Cortex of kidney (tissue), 1 donor: ENCODE data around the gene CFAP73.
"Not testable (repeated sequence)": the region's sequence is repeated elsewhere in the genome, so short reads cannot be mapped to it uniquely, and the experiment has no call there.

Source experiments
- DNase-seq: peaks from one replicate; lab custom pipeline; 2025; lab: John Stamatoyannopoulos, UW

Gene CFAP73

DNA sequence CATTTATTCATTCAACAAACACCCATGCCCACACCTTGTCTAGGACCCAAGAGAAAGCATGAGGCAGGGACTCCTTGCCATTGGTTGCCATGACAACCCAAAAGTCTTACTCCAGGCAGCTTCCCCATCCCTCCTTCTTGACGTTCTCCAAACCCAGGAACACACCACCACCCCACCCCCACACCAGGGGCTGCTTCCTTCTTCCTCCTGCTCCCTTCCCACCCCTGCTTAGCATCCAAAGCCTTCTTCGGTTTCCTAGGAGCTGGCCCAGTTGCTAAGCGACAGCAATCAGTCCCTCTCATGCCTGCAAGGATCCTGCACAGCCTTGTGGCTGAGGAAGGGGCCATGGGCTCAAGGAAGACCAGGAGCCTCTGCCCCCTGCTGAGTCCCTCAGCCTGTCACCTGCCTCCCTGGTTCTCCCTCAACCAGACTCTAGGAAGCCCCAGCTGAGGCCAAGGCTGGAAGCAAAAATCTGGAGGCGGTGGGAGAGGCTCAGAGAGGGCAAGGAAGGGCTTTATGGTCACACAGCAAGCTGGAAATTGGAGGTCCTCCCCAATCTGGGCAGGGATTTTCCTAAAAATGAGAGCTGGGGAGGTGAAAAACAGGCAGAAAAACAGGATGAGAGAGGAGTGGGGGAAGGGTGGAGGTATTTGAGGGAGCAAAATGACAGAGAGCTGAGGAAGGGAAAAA is 29.4 kb upstream of the CFAP73 start:
- no peak for DNase-seq

DNA sequence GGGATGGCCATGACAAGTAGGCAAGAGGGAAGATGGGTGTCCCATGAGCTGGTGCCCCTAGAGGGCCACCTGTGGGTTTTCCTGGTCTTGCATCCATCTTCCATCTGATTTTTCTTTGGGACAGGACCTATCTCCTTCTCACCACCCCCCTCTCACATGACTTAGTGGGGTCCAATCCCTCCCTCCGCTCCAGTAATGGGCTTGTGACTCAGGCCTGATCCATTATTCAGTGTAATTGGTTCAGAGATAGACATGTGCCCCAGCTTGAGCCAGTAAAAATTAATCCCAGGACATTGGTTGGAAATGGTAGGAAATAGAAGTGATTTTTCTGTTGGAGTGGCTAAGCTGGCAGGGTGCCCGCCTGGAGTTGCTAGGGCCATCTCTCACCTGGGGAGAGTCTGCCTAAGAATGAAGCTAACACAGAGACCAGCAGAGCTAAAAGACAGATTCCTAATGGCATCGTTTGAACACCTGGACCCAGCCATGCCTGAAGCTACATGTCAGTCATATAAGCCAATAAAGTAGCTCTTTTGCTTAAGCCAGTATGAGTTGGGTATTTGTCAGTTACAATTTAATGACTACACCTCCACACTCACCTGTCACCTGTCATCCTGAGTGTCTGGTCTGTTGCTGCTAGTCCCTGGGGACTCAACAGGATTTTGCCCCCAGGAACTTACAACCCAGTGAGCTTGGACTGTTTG is 28.7 kb upstream of the CFAP73 start:
- DNase-seq = no peak

DNA sequence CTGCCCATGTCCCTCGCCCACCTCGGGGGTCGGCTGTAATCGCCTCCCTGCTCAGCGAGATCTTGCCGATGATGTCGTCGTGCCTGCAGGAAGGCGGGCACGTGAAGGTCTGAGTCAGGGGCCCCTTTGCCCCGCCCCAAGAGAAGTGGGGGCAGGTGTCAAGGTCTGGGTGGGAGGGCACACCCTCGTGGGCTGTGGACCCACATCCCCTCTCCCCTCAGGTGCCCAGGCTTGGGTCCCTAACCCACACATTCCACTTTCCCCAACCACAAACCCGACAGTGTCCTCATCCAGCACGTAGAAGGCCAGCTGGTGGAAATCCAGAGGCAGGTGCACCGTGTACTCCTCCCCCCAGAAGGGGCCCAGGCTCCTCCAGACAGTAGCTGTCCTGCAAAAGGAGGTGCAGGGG is 21.7 kb upstream of the CFAP73 start:
- no peak for DNase-seq

DNA sequence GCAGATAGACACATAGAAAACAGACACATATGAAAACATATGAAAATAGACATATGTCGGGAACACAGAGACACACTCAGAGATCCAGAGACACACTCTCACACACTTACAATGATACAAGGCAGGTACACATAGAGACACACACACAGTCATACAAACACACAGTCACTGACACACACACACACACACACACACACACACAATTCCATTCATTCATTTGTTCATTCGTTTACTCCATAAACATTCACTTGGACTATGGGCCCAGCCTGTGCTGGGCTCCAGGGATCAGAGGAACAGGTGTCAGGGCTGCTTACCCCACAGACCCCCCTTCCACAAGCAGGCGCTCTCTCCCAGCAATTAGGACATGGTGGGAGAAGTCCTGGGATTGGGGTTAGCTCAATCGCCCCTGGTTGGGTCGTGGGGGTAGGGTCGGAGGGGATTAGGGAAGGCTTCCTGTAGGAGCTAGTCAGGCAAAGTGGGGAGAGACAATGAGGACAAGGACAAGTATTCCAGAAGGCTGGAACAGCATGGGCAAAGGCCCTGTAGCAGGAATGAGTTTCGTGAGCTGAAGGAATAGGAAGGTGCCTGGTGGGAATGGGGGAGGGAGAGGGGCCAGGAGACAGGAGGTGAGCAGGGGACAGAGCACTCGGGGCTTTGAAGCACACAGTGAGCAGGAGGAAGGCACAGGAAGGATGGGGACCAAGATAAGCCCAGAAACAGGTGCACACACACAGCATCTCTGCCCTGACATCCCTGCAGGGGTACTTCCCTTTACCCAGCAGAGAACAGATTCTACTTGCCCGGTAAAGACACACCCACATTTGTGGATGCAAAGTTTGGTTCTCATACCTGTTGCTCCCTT is 20.5 kb upstream of the CFAP73 start:
- DNase-seq = no peak

DNA sequence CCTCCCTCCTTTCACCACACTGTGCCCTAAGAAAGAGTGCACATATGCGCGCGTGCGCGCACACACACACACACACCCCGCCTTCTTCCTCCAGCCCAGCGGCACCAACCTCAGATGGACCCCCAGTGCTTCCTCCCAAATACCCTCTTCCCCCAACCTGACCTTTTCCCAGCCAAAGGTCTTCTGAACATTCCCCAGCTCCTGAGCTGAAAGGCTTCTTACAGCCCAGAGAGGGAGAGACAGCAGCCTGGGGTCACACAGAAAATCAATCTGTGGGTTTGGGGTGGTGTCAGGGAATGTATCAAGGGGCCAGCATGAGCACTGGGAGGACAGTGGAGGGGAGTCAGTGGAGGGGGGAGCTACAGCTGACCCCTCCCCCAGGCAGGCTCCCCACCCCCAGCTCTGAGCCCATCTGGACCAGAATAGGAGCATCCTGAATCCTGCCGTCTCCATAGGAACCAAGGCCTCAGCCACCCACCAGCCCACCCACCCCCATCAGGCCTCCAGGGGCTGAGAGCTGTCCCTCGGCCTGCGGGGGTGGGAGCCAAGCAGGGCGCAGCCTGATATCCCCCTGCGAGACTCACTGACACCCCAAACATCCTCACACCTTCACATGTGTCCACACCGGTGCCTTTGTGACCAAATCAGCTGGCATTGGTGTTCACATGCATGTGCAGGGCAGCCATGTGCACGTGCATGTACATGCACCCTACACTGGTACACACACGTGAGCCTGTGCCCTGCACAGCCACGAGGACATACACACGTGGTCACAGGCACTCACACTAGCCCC is 19.7 kb upstream of the CFAP73 start:
- no peak for DNase-seq

DNA sequence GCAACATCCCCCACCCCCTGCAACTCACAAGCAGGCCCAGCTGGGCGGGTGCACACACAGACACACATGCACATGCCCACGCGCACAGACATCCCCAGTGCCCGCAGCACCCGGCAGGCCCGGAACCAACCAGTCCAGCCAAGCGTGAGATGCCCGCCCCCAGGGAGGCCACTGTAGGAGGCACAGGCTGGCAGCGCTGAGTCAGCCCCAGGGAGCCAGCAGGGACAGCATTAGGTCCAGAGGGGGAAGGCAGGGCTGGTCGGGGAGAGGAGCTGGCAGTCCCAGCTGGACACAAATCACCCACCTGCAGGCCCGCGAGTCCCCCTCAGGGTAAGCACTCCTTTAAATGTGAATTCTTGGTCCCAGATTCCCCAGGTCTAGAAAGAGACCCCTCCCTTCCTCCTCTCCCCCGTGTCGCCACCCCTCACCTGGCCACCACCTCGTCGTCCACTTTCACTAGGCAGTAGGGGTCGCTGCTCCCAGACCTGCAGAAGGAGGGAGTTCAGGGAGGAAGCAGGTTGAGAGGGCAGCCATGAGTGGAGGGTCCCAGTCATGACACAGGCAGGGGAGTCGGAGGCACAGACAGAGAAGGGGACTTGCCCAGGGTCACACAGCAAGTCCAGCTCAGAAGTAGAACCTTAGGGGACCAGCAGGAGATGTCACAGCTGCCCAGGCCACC is 18.9 kb upstream of the CFAP73 start:
- DNase-seq = no peak

DNA sequence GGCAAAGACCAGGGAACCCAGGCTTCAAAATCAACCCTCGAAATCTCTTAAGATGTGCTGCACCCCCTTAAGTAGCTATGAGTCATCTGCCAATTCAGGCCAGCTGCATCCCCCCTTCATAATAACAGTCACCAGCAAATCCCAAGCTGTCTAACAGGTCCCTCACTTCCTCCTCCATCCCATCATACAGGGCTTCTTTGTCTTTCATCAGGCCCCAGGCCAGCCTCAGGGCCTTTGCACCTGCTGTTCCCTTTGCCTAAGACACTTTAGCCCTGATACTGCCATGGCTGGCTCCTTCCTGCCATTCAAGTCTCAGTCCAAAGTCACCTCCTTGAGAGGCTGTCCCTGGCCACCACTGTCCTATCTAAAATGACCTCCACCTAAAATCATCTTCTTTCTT is 18.0 kb upstream of the CFAP73 start:
- no peak for DNase-seq

DNA sequence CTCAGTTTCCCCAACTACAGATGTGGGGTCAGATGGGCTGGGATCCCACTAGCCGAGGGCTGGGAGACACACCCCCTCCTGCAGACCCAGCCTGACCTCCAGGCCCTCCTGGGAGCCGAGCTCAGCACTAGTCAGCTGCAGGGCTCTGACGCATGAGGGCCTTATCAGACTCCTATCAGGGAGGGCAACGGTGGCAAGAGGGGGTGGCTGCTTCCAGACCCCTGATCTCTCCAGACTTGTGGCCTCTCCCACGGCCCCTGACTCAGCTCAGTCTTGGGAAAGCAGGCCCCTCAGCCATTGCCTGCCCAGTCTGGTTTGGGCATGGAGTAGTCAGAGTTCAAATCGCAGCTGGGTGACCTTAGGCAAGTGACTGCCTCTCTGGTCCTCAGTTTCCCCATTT is 16.5 kb upstream of the CFAP73 start:
- no peak for DNase-seq

DNA sequence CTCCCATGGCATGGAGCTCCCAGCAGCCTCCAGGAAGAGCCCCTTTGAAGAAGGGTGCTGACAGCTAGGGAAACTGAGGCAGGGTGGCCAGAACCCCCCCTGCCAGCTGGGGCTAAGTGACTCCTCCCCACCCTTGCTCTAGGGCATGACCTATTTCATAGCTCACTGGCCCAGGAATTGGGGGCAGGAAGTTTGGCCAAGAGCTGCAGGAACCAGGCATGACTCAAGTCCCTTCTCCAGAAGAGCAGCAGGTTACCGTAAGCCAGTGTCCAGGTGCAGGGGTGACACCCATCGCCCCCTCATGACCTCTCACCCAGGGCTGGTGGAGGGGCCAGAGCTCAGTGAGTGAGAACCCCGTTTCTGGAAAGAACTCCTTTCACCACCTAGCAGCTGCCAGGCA is 15.9 kb upstream of the CFAP73 start:
- DNase-seq = no peak

DNA sequence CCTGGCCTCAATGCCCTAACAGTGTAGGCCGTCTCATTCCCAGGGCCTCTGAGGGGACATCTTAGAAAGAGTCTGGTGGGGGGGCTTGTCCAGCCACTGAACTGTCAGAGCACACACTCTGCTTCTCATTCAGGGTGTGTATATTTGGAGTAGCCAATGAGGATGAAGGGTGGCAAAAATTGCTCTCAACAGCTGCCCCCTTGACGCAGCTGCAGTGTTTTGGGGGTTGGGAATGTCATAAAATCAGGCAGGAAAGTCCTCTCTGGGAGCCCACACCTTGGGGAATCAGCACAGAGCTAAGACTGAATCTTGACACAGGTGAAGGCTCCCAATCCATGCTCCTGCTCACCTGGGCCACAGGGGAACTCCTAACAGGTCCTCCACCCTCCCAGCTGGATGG is 15.5 kb upstream of the CFAP73 start:
- DNase-seq = no peak

DNA sequence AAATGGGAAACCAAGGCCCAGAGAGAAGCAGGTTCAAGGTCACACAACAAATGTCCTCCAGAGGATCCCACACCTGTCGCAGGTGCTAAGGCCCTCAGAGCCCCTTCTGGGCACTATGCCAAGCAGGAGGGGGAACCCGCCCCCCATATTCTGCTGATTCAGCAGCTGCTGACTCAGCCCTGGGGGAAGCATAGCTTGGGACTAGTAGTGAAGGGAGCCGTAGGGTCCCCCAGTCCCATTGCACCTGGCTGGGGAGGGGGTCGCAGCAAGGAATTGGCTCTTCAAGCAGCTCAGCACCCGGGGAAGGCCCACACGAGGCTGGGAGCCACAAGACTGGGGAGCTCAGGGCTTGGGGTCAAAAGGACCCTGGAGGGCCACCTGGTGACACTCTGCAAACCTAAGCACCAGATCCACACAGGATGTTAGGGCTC is 15.0 kb upstream of the CFAP73 start:
- no peak for DNase-seq

DNA sequence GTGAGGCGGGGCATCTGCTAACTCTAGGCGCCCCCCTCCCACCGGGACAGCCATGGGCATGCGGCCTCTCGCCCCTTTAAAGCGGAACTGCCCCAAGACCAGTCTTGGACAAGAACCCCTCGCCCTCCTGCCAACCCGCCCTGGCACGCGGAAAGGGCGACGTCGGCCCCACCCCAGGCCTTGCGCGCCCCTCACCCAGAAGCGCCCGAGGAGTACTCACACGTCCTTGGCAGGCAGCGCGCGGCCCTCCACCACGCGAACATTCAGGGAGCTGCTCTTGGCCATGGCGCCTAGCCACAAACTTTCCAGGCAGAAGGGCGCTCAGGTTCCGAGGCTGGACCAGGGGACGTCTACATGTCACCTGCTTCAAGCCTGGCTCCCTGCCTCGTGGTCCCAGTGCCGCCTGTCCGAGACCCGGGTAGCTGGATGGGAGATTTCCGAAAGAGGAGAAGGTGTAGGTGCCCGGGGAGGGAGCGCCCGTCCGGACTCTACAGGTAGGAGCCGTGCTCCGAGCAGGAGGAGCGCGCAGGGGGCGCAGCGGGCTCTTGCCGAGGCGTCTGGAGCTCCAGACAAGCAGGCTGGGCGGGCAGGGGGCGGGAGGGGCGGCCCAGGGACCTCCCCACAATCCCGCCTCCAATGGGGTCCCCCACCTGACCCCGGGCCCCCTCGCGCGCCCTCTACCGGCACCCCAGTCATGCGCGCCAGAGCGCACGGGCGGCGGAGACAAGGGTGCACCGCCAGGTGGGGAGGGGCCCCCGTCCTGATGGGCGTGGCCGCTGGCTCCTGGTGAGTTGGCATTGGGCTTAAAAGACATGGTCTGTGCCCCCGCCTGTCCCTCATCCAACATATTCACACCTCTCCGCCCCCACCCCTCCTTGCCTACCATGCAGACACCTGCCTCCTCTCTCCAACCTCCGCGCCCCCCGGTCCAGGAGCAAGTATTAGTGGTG is 14.1 kb upstream of the CFAP73 start, which contains the start of gene RASAL1:
RASAL1 (minus strand) TSS at position 584 of the 950 bp plus-strand sequence; CDS start at position 285, 299 bp downstream.
- no peak for DNase-seq

DNA sequence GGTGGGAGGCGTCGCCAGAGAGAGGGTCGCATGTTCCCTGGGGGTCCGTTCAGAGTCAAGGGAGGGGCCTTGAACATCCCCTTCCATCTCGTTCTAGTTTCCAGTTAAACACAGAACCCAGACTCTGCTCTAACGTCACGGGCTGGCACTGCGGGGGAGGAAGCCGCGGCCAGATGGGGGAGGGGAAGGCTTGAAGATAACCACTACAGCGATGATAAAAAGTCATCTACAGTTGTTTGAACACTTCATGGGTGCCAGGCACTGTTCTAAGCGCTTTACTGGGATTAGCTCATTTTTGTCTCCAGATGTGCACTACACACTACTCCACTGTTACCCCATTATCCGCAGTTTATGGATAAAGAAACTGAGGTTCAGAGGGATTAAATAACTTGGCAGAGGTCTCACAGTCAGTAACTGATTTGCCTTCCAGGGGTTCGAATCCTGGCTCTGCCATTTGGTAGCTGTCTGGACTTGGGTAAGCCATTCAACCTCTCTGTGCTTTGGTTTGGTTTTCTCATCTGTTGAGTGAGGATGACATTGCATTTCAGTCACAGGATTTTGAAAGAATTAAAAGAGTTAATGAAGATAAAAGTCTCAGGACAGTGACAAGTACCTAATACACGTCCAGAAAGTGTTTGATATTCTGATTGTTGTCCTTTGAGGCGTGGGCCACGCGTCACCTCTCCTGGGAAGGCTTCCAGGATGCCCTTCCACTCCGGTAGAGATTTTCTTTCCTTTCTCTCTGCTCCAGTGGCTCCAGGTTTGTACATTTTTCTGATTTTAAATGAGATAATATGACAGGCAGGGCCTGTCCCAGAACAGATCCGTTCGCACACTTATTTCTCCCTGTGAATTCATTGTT is 13.2 kb upstream of the CFAP73 start:
- DNase-seq = no peak

DNA sequence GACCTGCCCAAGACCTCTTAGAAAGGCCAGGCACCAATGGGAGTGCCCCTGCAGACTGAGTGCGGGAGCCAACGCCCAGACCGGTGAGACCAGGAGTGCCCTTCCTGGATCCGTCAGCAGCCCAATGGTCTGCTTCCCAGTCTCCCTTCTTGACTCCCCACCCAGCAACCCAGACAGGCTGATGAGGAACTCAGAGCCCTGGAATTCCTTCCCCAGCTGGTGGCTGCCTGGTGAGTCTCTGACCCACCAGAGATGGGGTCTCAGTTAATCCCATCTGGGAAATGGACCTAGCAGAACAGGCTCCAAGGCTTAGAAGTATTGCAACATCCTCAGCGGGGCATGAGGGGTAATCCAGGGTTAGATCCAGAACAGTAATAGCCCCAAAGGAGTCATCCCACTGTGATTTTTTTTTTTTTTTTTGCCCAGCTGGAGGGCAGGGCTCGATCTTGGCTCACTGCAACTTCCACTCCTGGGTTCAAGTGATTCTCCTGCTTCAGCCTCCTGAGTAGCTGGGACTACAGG is 12.5 kb upstream of the CFAP73 start:
- no peak for DNase-seq

DNA sequence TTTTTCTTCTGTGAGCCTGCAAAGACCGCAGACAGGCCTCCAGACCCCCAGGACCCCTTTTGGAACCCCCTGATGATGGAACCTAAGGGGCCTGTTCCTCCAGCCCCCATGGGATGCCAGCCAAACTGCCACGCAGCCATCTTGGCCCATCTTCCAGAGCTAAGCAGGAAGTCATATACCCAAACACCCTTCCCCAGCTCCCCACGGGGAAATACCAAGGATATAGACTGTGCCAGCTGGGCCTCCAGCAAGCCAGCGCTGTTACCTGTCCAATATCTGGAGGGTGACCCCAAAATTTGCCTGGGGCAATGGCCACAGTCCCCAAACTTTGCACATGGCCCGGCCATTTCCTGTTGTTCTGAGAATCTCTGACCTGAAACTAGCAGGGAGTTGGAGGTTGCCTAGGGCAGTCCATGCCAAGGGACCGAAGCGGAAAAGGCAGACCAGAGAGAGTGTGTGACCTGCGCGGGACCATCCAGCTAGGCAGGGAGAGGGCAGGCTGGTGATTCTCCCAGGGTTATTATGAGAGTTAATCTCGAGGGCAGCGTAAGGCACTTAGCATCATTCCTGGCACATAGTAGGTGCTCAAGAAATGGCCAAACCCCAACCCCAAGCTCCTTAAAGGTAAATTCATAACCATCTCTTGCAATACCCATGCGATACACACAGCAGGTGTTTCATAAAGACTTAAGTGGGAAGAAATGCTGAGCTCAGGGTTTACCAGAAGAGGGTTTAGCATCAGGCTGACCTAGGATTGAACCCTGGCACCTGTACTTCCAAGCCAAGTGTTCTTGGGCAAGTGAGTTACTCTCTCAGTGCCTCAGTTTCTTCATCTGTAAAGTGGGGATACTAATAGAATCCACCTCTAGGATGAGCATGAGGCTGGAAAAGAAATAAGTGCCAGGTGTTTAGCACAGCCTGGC is 11.4 kb upstream of the CFAP73 start:
- DNase-seq = no peak

DNA sequence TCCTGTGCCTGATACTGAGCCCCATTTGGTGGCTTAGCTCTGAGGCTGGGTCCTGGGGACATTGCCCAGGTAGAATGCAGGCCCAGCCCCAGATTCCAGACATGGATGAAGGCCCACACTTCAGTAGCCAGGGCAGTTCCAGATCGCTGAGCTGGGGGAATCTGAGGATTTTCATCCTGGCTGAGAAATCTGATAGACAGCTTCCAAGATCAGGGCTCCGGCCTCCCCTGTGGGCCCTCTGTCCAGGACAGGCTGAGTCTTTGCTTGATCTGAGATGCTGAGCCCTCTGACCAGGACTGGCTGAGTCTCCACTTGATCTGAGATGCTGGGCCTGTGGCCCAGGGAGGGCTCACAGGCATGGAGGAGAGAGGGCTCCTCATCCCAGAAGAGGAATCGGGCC is 10.7 kb upstream of the CFAP73 start:
- DNase-seq = no peak

DNA sequence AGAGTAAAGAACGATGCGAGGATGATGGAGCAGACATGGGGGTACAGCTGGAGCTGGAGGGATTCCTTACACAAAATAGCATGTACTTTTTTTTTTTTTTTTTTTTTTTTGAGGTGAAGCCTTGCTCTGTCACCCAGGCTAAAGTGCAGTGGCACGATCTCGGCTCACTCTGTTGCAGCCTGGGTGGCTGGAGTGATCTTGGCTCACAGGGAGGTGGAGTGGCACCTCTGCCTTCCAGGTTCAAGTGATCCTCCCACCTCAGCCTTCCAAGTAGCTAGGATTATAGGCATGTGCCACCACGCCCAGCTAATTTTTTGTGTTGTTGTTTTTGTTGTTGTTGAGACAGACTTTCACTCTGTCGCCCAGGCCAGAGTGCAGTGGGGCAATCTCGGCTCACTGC is 8.8 kb upstream of the CFAP73 start:
- no peak for DNase-seq

DNA sequence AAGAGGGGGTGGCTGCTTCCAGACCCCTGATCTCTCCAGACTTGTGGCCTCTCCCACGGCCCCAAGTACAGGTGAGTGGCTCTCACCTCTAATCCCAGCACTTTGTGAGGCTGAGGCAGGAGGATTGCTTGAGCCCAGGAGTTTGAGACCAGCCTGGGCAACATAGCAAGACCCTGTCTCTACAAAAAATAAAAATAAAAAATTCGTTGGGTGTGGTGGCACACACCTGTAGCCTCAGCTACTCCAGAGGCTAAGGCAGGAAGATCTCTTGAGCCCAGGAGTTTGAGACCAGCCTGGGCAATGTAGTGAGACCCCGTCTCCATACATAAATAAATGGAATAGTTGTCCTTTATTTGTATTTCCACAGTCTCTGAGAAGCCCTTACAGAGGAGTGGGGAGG is 7.8 kb upstream of the CFAP73 start:
- not testable (repeated sequence) for DNase-seq
